ENCODE measurements around the gene ATPAF1.

GRCh38 chr1:46656643-46657042 lies 11.5 kb downstream of the ATPAF1 start:
- TF ChIP-seq CTCF (IDR thresholded peaks at IDR 0.05) (no peak), POLR2A (IDR thresholded peaks at IDR 0.05) (no peak), POLR2AphosphoS5 (IDR thresholded peaks at IDR 0.05) (no peak)
